ENCODE results near the gene LRRN2. TPM values are rescaled to one million over a fixed set of nuclear protein-coding genes. Genes with fewer than 3 reads are reported as not detected.
A peak's percentile ranks its signal among the peaks of the same experiment; 100 is the strongest.

LRRN2 gene
- total and polyA plus RNA-seq, 9 of the 15 experiments (the other 6 are each of a cell fraction or from before 2014, with no cell fraction given) = 0.05 TPM; not detected in 8

- TF ChIP-seq ATF7 (IDR thresholded peaks at IDR 0.05) (no peak), TCFL5 (CRISPR knock-in tag; conservative IDR thresholded peaks at IDR 0.05) (no peak), NFE2L1 (tag; IDR thresholded peaks at IDR 0.05; ENCODE audit: borderline replicate concordance, low read depth) (no peak), ZNF707 (CRISPR knock-in tag; conservative IDR thresholded peaks at IDR 0.05) (0 out of 2 replicates have a peak, but pooled peaks have one; percentile 26), TBL1XR1 (IDR thresholded peaks at IDR 0.05; ENCODE audit: low read length in 2 of 2) (no peak), ZHX1 (conservative IDR thresholded peaks at IDR 0.05; ENCODE audit: low read length) (peak; percentile 49; the same call in 1 of the 2 replicates), MYNN (IDR thresholded peaks at IDR 0.05) (no peak), MYNN (CRISPR knock-in tag; IDR thresholded peaks at IDR 0.05) (no peak), HNRNPK (IDR thresholded peaks at IDR 0.05; ENCODE audit: low read depth, low read length, poor library complexity, severe bottlenecking) (no peak), BDP1 (IDR thresholded peaks at IDR 0.05; ENCODE audit: insufficient read depth, insufficient read length) (no peak), CBFA2T2 (conservative IDR thresholded peaks at IDR 0.05) (no peak; the same call in 1 of the 2 replicates), ZC3H8 (IDR thresholded peaks at IDR 0.05) (0 out of 2 replicates have a peak, but pooled peaks have one; percentile 53), CREB1 (IDR thresholded peaks at IDR 0.05) (no peak), CREB1 (CRISPR knock-in tag; IDR thresholded peaks at IDR 0.05) (no peak), NR0B1 (IDR thresholded peaks at IDR 0.05; ENCODE audit: partially characterized antibody) (no peak), FOXA3 (CRISPR knock-in tag; conservative IDR thresholded peaks at IDR 0.05 in 1 of 2, IDR thresholded peaks at IDR 0.05 in 1 of 2) (no peak), ZNF778 (CRISPR knock-in tag; IDR thresholded peaks at IDR 0.05) (no peak), ATF1 (CRISPR knock-in tag; IDR thresholded peaks at IDR 0.05) (no peak), ATF1 (tag; IDR thresholded peaks at IDR 0.05) (peak; percentile 46; the same call in 1 of the 2 replicates), CBFA2T3 (IDR thresholded peaks at IDR 0.05) (peak; percentile 51), THRB (CRISPR knock-in tag; conservative IDR thresholded peaks at IDR 0.05) (peak; percentile 94), HDAC3 (IDR thresholded peaks at IDR 0.05; ENCODE audit: borderline replicate concordance, partially characterized antibody) (no peak), HNRNPL (IDR thresholded peaks at IDR 0.05; ENCODE audit: low read depth, low read length) (no peak), ZNF764 (CRISPR knock-in tag; IDR thresholded peaks at IDR 0.05; ENCODE audit: low read depth) (no peak), TEAD4 (IDR thresholded peaks at IDR 0.05; ENCODE audit: low read length) (no peak), TEAD4 (CRISPR knock-in tag; IDR thresholded peaks at IDR 0.05; ENCODE audit: borderline replicate concordance) (no peak), ZBTB17 (CRISPR knock-in tag; IDR thresholded peaks at IDR 0.05) (0 out of 2 replicates have a peak, but pooled peaks have one; percentile 27), MIER1 (IDR thresholded peaks at IDR 0.05; ENCODE audit: low read depth) (no peak)
These were observed 7.4 kb upstream of the LRRN2 start (continued) for GRCh38 chr1:204692841-204693356.

Measured in K562 (cell line).